HG03342 (cell line): ENCODE measurements around the gene APCDD1L.
"Not testable (repeated sequence)": the region's sequence is repeated elsewhere in the genome, so short reads cannot be mapped to it uniquely, and the experiment has no call there.

Source experiments
- ATAC-seq: cut with Tn5 transposase; IDR thresholded peaks from one replicate; pipeline ENCODE4 v1.9.1; 2021; ENCODE audit warnings: mild to moderate bottlenecking, moderate library complexity; ENCODE audit not compliant: unreplicated experiment

The APCDD1L gene

DNA sequence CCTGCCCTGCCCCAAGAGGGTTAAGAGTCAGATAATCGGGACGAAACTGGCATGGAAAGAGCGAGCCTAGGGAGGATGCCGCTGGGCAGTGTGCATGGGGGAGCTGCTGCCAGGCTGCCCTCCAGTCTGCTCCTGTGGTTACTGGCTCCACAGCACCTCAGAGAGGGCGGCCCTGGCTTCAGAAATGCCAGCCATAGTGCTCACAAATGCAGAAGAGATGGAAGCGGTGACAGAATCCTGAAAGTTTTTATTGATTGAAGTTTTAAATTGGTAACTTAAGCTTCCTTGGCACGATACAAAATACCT, 68.3 kb downstream of the APCDD1L start:
- no peak for ATAC-seq

DNA sequence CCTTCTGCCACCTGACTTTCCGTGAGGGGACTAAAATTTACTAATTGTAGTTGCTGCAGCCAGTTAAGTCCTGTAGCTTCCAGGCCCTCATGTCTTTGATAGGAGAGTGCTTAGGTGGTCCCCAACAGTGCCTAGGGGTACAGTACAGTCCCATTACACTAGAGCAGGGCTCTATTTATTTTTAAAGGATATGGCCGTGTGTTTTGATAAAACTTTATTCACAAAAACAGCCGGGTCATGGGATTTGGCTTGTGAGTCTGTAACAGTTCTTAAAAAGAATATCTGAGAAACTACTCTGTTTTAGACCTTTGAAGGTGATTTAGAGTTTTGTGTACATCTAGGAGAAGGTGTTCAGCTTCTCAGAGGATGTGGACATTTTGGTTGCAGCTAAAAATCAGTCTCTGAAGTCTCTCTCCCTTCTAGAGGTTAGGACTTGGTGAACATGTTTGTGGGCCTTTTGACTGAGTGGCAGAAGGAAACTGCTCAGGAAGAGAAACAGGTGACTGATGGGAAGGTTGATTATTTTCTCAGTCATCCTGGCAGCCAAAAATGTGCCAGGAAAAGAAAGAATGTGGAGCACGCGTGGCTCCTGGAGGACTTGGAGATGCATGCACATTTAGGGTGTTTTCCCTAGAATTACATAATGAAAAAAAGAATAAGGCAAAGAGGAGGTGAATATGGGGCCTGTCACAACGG, 68.8 kb downstream of the APCDD1L start:
- ATAC-seq = no peak

- ATAC-seq = no peak
Observed at GRCh38 chr20:58444746-58445255, 70.4 kb downstream of the APCDD1L start.

DNA sequence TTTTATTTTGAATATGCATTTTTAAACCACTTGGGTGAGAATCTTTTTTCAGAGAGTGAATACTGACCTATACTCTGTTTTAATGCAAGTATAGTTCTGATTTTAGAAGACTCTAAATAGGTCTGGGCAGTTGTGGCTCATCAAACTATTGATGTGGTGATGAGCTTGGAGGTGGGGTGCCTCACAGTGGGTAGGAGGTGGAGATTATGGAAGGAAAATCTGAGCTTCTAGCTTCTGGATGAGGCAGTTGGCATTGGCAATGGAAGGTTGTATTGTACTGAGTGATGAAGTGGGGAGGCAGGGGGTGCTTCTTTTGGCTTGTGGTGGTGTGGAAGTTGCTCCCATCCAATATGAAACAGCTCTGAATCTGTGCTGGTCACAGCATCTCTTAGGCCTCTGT, 73.5 kb downstream of the APCDD1L start:
- ATAC-seq = no peak

DNA sequence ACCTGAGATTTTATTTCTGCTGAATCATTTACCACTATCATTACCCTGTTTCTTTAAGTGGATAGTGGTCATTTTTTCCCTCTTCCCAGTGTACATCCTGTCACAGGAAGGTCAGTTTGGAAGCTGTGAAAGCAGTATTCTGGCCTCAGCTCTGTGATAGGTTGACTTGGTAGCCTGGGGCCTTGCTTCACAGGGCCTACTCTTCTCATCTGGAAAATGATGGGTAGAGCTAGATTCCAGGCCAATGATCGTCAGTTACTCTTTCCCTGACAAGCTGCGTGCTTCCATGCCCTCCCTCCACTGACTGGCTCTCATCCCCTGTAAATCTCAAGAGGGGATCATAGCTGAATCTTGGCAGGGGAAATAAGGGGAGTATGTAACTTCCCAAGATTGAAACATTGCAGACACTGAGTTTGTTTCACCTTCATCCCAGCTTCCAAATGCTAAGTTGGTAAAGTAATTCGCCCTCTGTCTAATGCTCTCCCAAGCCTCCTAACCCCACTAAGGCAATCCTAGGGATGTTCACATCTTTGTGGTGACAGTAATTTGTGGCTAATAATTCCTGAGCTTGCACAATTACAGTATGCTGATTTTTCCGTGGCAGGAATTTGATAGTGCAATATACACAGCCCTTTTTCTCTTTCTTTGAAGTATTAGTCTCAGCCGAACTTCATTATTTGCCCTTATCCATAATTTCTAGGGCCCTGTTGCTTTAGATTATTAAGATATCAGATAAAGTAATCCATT, 75.0 kb downstream of the APCDD1L start:
- no peak for ATAC-seq

- no peak for ATAC-seq
Observed at GRCh38 chr20:58438970-58439808, 76.0 kb downstream of the APCDD1L start.

DNA sequence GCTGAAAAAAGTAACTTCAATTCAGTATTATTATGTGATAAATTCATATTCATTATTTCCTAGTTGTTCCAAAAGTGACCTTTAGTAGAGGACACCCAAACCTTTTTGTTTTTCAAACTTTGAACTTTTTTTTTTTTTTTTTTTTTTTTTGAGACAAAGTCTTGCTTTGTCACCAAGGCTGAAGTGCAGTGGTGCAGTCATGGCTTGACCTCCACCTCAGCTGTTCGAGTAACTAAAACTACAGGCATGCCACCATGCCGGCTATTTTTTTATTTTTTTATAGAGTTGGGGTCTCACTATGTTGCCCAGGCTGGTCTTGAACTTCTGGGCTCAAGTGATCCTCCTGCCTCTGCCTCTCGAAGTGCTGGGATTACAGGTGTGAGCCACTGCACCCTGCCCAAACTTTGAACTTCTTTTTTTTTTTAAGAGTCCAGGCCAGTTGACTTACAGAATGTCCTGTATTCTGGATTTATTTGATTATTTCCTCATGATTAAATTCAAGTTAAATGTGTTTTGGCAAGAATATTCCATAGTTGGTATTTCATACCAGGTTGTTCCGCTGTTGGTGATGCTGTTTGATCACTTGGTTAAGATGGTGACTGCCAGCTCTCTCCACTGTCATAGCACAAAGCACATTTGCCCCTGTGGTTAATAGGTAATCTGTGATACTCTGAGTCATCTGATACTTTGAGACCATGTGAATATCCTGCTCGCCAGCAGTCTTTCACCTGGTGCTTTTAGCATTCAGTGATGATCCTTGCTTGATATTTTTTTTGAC, 78.1 kb downstream of the APCDD1L start:
- ATAC-seq = no peak

DNA sequence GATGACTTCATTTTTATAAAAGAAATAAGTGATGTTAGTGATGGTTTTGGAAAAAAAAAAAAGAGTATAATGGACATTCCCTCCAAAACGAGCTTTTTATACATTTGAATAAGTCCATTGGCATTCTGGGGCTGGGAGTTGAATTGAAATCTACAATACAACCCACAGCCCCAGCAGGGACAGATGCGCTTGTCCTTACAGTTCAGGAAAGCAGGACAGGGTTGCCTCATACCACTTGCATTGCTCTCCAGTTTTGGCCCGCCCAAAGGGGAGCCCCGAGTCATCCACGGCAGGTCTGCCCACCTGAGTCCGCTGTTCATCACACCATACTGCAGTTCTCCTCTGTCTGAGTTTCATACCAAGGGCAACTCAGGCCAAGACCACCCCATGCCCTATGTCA, 80.0 kb downstream of the APCDD1L start:
- no peak for ATAC-seq

DNA sequence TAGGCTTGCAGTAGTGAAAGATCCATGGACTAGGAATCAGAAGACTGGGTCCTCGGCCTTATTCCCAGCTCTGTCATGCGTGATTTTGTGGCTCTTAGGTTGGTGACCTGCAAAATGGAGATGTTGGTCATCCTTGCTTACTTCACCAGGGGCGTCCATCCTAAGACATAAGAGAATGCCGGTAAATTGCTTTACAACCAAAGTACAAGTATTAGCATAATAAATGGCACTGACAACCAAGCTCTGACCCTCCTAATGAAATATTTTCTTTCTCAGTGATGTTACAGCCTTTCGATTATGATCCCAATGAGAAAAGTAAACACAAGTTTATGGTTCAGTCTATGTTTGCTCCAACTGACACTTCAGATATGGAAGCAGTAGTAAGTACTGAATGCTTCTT, 80.9 kb downstream of the APCDD1L start:
- no peak for ATAC-seq

DNA sequence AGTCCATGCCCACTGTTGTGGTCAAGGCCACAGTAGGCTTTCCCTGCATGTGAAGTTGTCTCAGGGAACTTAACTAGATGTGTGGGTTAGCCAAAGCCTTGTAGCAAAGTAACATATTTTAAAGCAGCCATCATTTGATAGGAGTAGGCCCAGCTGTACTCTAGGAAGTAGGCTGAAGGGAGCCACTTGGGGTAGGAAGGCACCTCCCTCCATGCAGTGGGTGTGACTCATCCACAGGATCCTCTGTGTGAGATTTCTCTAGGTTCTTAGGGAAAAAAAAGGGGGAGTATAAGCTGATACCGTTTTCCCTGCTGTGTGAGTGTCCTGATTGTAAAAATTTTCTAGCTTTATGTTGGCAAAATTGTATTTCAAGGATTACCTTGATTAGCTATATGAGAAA, 81.4 kb downstream of the APCDD1L start:
- no peak for ATAC-seq

- no peak for ATAC-seq
Observed at GRCh38 chr20:58433029-58433647, 82.1 kb downstream of the APCDD1L start.

DNA sequence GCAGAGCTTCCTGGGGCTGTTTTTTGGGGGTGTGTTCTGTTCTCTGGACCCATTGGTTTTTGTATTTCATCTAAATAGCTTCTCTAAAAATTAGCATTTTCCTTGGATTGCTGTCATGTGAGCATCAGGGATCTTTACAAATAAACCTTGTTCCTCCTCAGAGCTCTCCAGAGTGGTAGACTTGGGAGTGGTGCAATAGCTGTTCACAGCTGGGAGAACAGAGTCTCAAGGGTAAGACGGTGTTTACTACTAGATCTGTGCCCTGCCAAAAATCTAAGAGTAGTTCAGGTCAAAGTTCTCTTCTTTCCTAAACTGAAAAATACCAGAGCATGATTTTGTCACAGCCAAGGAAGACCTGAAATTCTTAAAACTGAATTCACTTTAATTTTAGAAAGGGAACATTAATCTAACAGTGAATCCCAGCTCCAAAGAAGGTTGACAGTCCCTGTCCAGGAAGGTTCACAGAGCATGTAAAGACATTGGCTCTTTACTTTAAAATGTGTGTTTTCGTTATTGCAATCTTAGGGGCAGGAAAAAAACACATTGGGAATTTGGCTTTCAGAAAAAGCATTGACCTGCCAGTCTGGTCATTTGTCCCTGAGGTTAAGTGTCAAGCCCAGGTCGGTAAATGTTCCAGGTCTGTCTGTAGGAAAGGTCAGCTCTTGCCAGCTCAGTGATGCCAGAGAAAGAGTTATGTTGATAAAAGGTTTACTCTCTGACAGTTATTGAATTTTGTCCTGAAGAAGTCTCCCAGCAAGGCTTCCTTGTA, 82.8 kb downstream of the APCDD1L start:
- no peak for ATAC-seq

DNA sequence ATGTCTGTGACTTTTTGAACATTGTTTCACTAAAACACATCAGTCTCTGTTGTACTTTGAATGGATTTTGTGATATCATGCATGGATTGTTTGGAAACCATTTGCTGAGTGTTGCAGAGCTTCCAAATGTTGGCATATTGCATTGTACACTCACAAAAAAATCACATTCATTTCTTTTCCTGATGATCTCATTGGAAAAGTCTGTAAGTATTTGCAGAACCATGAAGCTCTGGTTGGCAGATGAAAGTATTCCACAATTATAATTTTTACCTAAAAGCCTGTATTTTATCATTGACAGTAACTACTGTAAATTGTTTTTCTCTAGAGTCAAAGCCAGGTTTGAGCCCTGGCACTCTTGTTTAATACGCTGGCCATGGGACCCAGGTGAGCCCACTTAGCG, 84.1 kb downstream of the APCDD1L start:
- ATAC-seq = no peak

- ATAC-seq = no peak
Observed at GRCh38 chr20:58429303-58429702, 85.9 kb downstream of the APCDD1L start.

GRCh38 chr20:58428364-58428763, 86.8 kb downstream of the APCDD1L start:
- no peak for ATAC-seq

DNA sequence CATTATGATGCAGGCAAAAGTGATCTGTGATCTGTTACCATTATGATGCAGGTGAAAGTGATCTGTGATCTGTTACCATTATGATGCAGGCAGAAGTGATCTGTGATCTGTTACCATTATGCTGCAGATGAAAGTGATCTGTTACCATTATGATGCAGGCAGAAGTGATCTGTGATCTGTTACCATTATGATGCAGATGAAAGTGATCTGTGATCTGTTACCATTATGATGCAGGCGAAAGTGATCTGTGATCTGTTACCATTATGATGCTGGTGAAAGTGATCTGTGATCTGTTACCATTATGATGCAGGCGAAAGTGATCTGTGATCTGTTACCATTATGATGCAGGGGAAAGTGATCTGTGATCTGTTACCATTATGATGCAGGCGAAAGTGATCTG, 87.6 kb downstream of the APCDD1L start:
- not testable (repeated sequence) for ATAC-seq

- ATAC-seq = no peak
Observed at GRCh38 chr20:58424218-58424969, 90.8 kb downstream of the APCDD1L start.

GRCh38 chr20:58421497-58421850, 93.7 kb downstream of the APCDD1L start:
- no peak for ATAC-seq
